ENCODE measurements around the gene FBL. TPM values are rescaled to one million over a fixed set of nuclear protein-coding genes. Genes with fewer than 3 reads are reported as not detected.
A peak's percentile ranks its signal among the peaks of the same experiment; 100 is the strongest.

The FBL gene
- total and polyA plus RNA-seq, 2 of the 8 experiments (the other 6 are each of a cell fraction or from before 2014, with no cell fraction given) = 790 to 1,361 TPM

DNA sequence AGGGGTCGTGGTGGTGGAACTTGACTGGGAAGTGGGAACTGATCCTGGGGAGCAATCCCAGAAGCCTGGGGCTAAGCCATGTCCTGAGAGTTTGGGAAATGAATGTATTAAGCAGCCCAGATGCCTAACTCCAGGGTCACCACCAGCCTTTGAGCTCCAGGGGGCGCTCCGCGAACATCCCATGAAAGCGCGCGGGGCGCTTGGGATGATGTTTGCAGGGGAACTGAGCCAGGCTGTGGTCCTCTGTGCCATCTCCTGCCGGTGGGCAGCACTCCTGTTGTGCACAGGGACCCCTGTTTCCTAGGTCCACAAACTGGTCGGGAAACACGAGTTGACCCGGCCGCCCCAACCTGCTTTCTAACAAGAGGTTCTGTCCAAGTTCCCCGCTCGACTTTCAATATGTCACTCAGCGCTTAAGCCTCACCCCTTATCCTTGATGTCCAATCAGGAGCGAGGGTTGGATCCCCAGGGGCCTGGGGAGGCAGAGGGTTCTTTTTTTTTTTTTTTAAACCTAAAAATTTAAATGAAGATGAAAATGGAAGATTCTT, 53.1 kb downstream of the FBL start (continued):
- no peak; a peak in 1 of 4 replicates for TF ChIP-seq SIN3A (conservative IDR thresholded peaks at IDR 0.05 in 1 of 2, IDR thresholded peaks at IDR 0.05 in 1 of 2; ENCODE audit: low read depth in 1 of 2, low read length in 2 of 2)
- TF ChIP-seq EZH2 (IDR thresholded peaks at IDR 0.05; ENCODE audit: low read depth, low read length, severe bottlenecking) = no peak
- TF ChIP-seq TCF12 (IDR thresholded peaks at IDR 0.05; ENCODE audit: low read depth, low read length) = no peak
- TF ChIP-seq KDM4A (IDR thresholded peaks at IDR 0.05; ENCODE audit: low read depth, low read length, severe bottlenecking) = peak; percentile 60
- TF ChIP-seq CTBP2 (IDR thresholded peaks at IDR 0.05; ENCODE audit: borderline replicate concordance, insufficient read depth, insufficient read length, low read length) = no peak
- no peak for TF ChIP-seq SRF (IDR thresholded peaks at IDR 0.05; ENCODE audit: low read depth, low read length)
- TF ChIP-seq, protein P1, sequence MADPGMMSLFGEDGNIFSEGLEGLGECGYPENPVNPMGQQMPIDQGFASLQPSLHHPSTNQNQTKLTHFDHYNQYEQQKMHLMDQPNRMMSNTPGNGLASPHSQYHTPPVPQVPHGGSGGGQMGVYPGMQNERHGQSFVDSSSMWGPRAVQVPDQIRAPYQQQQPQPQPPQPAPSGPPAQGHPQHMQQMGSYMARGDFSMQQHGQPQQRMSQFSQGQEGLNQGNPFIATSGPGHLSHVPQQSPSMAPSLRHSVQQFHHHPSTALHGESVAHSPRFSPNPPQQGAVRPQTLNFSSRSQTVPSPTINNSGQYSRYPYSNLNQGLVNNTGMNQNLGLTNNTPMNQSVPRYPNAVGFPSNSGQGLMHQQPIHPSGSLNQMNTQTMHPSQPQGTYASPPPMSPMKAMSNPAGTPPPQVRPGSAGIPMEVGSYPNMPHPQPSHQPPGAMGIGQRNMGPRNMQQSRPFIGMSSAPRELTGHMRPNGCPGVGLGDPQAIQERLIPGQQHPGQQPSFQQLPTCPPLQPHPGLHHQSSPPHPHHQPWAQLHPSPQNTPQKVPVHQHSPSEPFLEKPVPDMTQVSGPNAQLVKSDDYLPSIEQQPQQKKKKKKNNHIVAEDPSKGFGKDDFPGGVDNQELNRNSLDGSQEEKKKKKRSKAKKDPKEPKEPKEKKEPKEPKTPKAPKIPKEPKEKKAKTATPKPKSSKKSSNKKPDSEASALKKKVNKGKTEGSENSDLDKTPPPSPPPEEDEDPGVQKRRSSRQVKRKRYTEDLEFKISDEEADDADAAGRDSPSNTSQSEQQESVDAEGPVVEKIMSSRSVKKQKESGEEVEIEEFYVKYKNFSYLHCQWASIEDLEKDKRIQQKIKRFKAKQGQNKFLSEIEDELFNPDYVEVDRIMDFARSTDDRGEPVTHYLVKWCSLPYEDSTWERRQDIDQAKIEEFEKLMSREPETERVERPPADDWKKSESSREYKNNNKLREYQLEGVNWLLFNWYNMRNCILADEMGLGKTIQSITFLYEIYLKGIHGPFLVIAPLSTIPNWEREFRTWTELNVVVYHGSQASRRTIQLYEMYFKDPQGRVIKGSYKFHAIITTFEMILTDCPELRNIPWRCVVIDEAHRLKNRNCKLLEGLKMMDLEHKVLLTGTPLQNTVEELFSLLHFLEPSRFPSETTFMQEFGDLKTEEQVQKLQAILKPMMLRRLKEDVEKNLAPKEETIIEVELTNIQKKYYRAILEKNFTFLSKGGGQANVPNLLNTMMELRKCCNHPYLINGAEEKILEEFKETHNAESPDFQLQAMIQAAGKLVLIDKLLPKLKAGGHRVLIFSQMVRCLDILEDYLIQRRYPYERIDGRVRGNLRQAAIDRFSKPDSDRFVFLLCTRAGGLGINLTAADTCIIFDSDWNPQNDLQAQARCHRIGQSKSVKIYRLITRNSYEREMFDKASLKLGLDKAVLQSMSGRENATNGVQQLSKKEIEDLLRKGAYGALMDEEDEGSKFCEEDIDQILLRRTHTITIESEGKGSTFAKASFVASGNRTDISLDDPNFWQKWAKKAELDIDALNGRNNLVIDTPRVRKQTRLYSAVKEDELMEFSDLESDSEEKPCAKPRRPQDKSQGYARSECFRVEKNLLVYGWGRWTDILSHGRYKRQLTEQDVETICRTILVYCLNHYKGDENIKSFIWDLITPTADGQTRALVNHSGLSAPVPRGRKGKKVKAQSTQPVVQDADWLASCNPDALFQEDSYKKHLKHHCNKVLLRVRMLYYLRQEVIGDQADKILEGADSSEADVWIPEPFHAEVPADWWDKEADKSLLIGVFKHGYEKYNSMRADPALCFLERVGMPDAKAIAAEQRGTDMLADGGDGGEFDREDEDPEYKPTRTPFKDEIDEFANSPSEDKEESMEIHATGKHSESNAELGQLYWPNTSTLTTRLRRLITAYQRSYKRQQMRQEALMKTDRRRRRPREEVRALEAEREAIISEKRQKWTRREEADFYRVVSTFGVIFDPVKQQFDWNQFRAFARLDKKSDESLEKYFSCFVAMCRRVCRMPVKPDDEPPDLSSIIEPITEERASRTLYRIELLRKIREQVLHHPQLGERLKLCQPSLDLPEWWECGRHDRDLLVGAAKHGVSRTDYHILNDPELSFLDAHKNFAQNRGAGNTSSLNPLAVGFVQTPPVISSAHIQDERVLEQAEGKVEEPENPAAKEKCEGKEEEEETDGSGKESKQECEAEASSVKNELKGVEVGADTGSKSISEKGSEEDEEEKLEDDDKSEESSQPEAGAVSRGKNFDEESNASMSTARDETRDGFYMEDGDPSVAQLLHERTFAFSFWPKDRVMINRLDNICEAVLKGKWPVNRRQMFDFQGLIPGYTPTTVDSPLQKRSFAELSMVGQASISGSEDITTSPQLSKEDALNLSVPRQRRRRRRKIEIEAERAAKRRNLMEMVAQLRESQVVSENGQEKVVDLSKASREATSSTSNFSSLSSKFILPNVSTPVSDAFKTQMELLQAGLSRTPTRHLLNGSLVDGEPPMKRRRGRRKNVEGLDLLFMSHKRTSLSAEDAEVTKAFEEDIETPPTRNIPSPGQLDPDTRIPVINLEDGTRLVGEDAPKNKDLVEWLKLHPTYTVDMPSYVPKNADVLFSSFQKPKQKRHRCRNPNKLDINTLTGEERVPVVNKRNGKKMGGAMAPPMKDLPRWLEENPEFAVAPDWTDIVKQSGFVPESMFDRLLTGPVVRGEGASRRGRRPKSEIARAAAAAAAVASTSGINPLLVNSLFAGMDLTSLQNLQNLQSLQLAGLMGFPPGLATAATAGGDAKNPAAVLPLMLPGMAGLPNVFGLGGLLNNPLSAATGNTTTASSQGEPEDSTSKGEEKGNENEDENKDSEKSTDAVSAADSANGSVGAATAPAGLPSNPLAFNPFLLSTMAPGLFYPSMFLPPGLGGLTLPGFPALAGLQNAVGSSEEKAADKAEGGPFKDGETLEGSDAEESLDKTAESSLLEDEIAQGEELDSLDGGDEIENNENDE (IDR thresholded peaks at IDR 0.05; ENCODE audit: insufficient replicate concordance, low read length) = no peak
